ENCODE data around the gene GIMAP2. TPM values are rescaled to one million over a fixed set of nuclear protein-coding genes. Genes with fewer than 3 reads are reported as not detected.

Gene GIMAP2
- total RNA-seq, 4 donors from 2014 or later: 0.72 to 12.4 (median 5.6) TPM

DNA sequence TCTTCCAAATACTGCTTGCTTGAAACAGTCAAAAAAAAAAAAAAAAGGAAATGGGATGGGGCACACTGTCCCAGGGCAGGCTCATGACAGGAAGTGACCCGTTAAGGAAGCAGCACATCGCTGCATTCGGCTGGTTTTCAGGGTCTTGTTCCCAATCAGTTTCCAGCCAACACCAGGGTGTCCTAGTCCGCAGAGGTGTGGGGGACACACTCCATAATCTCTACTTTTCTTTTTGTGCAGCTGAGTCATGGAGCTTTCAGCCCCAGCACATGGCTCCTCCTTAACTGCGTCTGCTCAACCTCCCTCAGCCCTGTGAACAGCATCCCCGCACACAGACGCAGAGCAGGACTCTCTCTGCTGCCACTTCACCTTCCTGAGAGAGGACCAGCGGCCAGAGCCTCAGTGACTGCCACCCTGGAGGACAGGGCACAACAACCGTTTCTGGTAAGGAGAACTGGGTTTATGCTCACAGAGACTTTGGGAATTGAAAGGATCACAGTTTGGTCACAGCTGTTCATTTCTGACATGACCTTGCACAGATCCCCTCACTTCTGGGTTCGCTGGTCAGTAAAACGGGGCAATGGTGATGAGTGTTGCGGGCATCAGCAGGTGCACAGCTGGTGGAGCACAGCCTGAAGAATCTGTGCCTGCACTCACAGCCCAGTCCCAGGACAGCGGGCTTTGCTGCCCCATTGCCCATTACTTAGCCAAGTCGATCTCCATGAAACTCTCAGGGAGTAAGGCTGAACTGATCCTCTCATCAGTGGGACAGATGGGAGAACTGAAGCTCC lies 52.0 kb downstream of the GIMAP2 start, which contains the start of gene GIMAP5:
TSS of gene GIMAP5 (plus strand) at position 154 of the 791 bp plus-strand sequence. CDS start 3,467 bp downstream, outside the sequence.
- peak within 1 kb of the TSS; percentile 29 to 68 (median 45) for H3K4me3 ChIP-seq
- peaks cover 0 to 13% (median 0%) of the 10 kb centered on the region in 3 donors for H3K36me3 ChIP-seq
- WGBS, 2 donors: 43 to 52% methylated on average over 10 to 14 of the region's 14 CpGs
- intact Hi-C loops (cut with DNase I): no loop called here
- no peak for DNase-seq
- H3K27me3 ChIP-seq: no peaks in the 10 kb centered on the region
- peak within 1 kb of the TSS; percentile 65 to 90 (median 74) for H3K27ac ChIP-seq
- peaks cover 0 to 16% (median 4%) of the 10 kb centered on the region in 3 donors for H3K4me1 ChIP-seq
- H3K9me3 ChIP-seq: no peaks in the 10 kb centered on the region
- TF ChIP-seq POLR2A (IDR thresholded peaks at IDR 0.05): peak in 2 of 4 donors; percentile 21 to 58
- TF ChIP-seq CTCF (IDR thresholded peaks at IDR 0.05): no peak

DNA sequence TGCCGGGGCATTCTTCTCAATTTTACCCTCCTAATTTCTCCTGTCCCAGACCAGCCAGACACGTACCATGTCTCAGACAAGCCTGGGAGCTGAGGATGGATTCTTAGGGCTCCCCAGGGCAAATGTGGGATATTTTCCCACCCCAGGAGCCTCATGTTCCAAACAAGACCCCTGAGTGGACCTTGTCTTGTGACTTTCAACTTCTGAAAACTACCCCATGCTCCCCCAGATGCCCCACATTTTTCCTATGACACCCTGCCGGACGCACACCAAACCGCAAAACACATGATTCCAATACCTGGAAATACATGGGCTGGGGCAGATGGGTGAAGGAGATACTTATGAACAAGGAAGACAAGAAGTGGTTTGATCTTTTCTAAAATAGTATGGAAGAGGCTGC lies 52.6 kb downstream of the GIMAP2 start:
- intact Hi-C loops (cut with DNase I): no loop called here
- Histone ChIP-seq H3K36me3 (peaks cover 0 to 18% (median 0%) of the 10 kb centered on the region in 3 donors), H3K4me3 (peak overlapping the region; percentile 29 to 68 (median 45)), H3K4me1 (peaks cover under 1 to 21% (median 4%) of the 10 kb centered on the region in 3 donors), H3K9me3 (no peaks in the 10 kb centered on the region), H3K27ac (peak overlapping the region; percentile 65 to 90 (median 74)), H3K27me3 (no peaks in the 10 kb centered on the region)
- no peak for DNase-seq
- WGBS, 2 donors: 48 to 59% methylated on average over 5 of the region's 5 CpGs
- TF ChIP-seq CTCF (IDR thresholded peaks at IDR 0.05) (no peak), POLR2A (IDR thresholded peaks at IDR 0.05) (no peak)

GRCh38 chr7:150738591-150739001 lies 53.1 kb downstream of the GIMAP2 start:
- peaks cover 4 to 26% (median 5%) of the 10 kb centered on the region in 3 donors for H3K4me1 ChIP-seq
- DNase-seq: no peak
- no peaks in the 10 kb centered on the region for H3K9me3 ChIP-seq
- H3K27ac ChIP-seq: peak overlapping the region; percentile 65 to 90 (median 74)
- peak overlapping the region; percentile 29 to 68 (median 45) for H3K4me3 ChIP-seq
- H3K36me3 ChIP-seq: peaks cover 0 to 18% (median 0%) of the 10 kb centered on the region in 3 donors
- WGBS, 2 donors: 25 to 31% methylated on average over 5 of the region's 5 CpGs
- intact Hi-C loops (cut with DNase I): no loop called here
- no peaks in the 10 kb centered on the region for H3K27me3 ChIP-seq
- TF ChIP-seq POLR2A (IDR thresholded peaks at IDR 0.05) (peak in 1 of 4 donors; percentile 20), CTCF (IDR thresholded peaks at IDR 0.05) (no peak)

GRCh38 chr7:150739033-150739432 lies 53.5 kb downstream of the GIMAP2 start:
- H3K36me3 ChIP-seq: peaks cover 0 to 18% (median 0%) of the 10 kb centered on the region in 3 donors
- H3K27me3 ChIP-seq: no peaks in the 10 kb centered on the region
- TF ChIP-seq POLR2A (IDR thresholded peaks at IDR 0.05) (no peak), CTCF (IDR thresholded peaks at IDR 0.05) (peak in 2 of 6 experiments; percentile 6 to 12)
- H3K4me1 ChIP-seq: peaks cover 4 to 28% (median 7%) of the 10 kb centered on the region in 3 donors
- peak overlapping the region; percentile 29 to 68 (median 45) for H3K4me3 ChIP-seq
- intact Hi-C loops (cut with DNase I): no loop called here
- H3K27ac ChIP-seq: peak overlapping the region; percentile 65 to 90 (median 74)
- no peaks in the 10 kb centered on the region for H3K9me3 ChIP-seq
- DNase-seq: no peak

DNA sequence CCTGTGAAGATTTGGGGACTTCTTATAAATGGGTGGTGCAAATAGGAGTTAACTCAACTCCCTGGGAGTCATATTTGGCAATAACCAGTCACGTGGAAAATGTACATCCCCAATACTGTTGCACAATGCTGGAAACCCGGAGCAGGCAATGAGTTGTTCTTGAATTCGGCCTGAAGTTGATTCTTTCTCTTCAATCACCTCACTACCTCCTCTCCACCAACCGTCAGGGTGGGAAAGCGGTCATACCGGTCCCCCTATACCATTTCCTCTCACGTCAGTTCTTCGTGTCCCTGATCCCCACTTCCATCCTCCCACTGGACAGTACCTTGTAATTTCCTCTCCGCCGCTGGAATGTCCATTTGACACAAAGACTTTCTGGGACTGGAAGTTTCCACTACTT lies 54.5 kb downstream of the GIMAP2 start:
- intact Hi-C loops (cut with DNase I): no loop called here
- no peaks in the 10 kb centered on the region for H3K9me3 ChIP-seq
- peak overlapping the region; percentile 26 to 76 (median 66) for H3K27ac ChIP-seq
- H3K36me3 ChIP-seq: peaks cover 0 to 18% (median 0%) of the 10 kb centered on the region in 3 donors
- peak overlapping the region; percentile 6 to 68 (median 45) for H3K4me3 ChIP-seq
- H3K27me3 ChIP-seq: no peaks in the 10 kb centered on the region
- 59 to 69% methylated on average over 10 of the region's 10 CpGs for WGBS, 2 donors
- H3K4me1 ChIP-seq: peaks cover 4 to 34% (median 7%) of the 10 kb centered on the region in 3 donors
- no peak for DNase-seq
- no peak for TF ChIP-seq CTCF (IDR thresholded peaks at IDR 0.05)
- no peak for TF ChIP-seq POLR2A (IDR thresholded peaks at IDR 0.05)
